Fibroblast of lung (primary cell): ENCODE measurements around the gene PPIL6.

Experiments used
- CTCF ChIP-seq, 2 donors: IDR thresholded peaks in 1 of 2; conservative IDR thresholded peaks in 1 of 2; 1 replicate in 1 of 2; 2 replicates in 1 of 2; pipeline ENCODE4 v1.5.1; 2011 to 2012; ENCODE audit warnings: low read length in 2 of 2, control low read depth in 1 of 2, inconsistent platforms in 1 of 2, low read depth in 1 of 2, mild to moderate bottlenecking in 1 of 2
- EZH2 ChIP-seq: IDR thresholded peaks from 2 replicates; pipeline ENCODE4 v1.5.1; 2012; ENCODE audit warnings: low read length, control low read depth, mild to moderate bottlenecking; ENCODE audit errors: missing control alignments

GRCh38 chr6:109477725-109478124 is 37.3 kb upstream of the PPIL6 start:
- TF ChIP-seq CTCF (conservative IDR thresholded peaks at IDR 0.05 in 1 of 2, IDR thresholded peaks at IDR 0.05 in 1 of 2; ENCODE audit: low read depth in 1 of 2, low read length in 2 of 2): no peak
- TF ChIP-seq EZH2: no peak
